HuH-7 (cell line): ENCODE results near the gene DIP2B.

Experiments
- DNase-seq: peaks from one replicate; pipeline ENCODE4 v3.0.0; 2011; ENCODE audit warnings: low spot score

The DIP2B gene

DNA sequence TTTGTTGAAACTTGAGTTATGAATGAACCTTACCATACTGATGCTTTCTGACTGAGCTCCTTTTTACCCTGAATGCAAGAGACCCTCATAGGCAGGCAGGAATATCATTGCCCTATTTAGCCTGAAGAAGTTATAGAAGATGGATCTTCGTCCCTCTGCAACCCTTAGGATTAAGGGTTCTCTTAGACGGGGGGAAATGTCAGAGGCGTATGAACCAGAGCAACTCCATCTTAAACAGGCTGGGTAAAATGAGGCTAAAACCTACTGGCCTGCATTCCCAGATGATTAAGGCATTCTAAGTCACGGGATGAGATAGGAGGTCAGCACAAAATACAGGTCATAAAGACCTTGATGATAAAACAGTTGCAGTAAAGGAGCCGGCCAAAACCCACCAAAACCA lies 266.6 kb downstream of the DIP2B start:
- DNase-seq, result no peak

DNA sequence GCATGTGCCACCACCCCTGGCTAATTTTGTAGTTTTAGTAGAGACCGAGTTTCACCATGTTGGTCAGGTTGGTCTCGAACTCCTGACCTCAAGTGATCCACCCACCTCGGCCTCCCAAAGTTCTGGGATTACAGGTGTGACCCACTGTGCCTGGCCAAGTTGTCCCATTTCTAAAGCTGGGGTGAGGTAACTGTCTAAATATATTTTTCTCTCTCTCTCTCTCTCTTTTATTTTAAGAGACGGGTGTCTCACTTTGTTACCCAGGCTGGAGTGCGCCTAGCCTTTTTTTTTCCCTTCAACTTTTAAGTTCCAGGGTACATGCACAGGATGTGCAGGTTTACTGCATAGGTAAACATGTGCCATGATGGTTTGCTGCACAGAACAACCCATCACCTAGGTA lies 267.7 kb downstream of the DIP2B start:
- no peak for DNase-seq

DNA sequence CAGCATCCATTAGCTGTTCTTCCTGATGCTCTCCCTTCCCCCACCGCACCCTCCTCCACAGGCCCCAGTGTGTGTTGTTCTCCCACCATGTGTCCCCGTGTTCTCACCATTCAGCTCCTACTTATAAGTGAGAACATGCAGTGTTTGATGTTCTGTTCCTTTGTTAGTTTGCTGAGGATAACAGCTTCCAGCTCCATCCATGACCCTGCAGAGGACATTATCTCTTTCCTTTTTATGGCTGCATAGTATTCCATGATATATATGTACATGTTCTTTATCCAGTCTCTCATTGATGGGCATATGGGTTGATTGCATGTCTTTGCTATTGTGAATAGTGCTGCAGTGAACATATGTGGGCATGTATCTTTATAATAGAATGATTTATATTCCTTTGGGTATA lies 268.1 kb downstream of the DIP2B start:
- DNase-seq, result no peak

DNA sequence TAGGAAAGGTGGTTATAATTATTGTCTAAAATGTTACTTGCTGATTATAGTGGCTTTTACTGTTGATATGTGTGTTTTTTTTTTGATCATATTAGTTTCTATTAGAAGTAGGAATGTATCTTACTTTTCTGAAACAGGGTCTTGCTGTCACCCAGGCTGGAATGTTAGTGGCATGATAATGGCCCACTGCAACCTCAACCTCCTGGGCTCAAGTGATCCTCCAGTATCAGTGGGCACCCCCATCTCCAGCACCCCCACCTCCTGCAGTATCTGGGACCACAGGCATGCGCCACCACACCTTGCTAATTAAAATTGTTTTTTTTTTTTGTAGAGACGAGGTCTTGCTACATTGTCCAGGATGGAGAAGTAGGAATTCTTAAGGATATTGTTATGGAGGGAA lies 270.5 kb downstream of the DIP2B start:
- DNase-seq, result no peak

DNA sequence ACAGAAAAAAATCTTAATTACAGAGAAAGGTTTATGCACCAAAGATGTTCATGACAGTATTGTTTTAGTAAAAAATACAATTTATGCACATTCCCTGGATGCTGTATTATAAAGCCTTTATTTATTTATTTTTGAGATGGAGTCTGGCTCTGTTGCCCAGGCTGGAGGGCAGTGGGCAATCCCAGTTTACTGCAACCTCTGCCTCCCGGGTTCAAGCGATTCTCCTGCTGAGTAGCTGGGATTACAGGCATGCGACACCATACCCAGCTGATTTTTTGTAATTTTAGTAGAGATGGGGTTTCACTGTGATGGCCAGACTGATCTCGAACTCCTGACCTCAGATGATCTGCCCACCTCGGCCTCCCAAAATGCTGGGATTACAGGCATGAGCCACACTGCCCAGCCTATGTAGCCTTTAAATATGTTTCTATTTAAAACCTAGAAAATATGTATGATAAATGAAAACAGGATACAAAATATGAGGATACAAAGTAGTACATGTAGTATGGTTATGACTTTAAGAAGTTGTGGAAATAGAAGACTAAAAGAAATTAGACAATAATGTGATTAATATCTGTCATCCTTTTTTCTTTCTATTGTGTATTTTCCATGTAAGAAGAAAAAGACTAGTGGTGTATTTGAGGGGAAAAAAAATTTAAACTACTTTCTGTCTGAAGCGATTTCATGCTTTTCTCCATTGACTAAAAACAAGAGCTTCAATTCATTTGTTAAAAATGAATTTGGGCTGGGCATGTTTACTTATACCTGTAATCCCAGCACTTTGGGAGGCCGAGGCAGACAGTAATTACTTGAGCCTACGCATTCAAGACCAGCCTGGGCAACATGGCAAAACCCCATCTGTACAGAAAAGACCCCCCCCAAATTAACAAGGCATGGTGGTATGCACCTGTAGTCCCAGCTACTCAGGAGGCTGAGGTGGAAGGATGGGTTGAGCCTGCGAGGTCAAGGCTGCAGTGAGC lies 272.3 kb downstream of the DIP2B start:
- no peak for DNase-seq

DNA sequence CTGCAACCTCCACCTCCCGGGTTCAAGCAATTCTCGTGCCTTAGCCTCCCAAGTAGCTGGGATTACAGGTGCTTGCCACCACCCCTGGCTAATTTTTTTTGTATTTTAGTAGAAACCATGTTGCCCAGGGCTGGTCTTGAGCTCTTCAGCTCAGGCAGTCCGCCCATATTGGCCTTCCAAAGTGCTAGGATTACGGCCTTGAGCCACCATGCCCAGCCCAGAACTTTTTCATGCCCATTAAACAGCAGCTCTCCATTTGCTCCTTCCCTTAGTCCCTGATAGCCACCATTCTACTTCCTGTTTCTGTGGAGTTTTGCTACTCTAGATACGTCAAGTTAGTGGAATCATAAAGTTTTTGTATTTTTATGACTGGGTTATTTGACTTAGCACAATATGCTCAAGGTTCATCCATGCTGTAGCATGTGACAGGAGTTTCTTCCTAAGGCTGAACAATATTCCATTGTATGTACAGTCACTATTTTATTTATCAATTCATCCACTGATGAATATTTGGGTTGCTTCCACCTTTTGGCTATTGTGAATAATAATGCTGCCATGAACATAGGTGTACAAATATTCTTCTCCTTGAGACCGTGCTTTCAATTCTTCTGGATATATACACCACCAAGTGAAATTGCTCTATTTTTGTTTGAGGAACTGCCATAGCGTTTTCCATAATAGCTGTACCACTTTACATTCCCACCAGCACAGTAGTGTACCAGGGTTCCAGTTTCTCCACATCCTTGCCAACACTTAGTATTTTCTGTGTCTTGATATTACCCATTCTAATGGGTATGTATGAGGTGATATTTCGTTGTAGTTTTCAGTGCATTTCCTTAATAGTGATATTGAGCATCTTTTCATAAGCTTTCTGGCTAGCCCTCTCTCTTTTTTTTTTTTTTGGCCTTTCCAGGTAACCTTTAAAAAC lies 274.1 kb downstream of the DIP2B start:
- DNase-seq, result no peak

DNA sequence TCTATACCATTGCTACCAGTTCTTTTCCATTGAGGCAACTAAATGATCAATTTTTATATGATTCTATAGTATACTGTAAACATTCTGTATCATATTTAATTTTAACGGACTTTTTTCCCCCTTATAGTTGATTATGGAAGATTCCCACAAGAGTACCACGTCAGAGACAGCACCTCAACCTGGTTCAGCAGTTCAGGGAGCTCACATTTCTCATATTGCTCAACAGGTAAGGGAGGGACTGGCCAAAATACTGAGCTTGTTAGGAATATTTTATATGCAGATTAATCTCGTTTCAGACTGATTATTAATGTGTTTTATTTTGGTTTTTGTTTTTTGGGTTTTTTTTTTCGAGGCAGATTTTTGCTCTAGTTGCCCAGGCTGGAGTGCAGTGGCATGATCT lies 275.2 kb downstream of the DIP2B start:
- DNase-seq, result no peak

DNA sequence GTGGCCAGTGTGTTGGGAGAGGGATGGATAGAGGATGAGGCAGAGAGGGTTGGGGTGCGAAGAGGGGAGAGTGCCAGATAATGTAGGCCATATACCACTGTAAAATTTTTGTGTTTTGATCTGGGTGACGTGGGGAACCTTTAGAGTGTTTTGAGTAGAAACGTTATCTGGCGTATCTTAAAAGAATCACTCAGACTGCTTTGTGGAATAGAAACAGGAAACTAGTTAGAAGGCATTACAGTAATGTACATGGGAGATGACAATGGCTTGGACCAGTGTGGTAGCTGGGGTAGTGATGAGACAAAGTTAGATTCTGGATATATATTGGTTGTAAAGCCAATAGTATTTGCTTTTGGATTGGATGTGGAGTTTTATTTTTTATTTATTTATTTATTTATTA lies 279.7 kb downstream of the DIP2B start:
- no peak for DNase-seq

DNA sequence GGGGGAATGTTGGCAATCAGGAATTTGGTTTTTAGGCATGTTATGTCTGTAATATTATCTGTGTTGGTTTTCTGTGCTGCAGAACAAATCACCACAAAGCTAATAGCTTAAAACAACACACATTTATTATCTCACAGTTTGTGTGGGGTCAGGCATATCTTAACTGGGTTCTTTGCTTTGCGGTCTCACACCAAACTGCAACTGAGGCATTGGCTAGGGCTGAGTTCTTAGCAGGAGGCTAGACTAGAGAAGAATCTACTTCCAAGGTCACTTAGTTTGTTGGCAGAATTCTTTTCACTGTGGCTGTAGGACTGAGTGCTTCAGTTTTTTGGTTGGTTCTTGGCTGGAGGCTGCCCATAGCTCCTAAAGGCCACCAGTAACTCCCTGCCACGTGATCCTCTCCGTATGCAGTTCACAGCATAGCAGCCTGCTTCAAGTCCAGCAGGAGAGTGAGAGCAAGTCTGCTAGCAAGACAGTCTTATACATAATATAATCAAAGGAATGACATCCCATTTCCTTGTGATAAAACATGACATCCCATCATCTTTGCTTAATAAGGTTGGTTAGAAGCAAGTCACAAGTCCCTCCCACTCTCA lies 280.7 kb downstream of the DIP2B start:
- DNase-seq, result no peak

DNA sequence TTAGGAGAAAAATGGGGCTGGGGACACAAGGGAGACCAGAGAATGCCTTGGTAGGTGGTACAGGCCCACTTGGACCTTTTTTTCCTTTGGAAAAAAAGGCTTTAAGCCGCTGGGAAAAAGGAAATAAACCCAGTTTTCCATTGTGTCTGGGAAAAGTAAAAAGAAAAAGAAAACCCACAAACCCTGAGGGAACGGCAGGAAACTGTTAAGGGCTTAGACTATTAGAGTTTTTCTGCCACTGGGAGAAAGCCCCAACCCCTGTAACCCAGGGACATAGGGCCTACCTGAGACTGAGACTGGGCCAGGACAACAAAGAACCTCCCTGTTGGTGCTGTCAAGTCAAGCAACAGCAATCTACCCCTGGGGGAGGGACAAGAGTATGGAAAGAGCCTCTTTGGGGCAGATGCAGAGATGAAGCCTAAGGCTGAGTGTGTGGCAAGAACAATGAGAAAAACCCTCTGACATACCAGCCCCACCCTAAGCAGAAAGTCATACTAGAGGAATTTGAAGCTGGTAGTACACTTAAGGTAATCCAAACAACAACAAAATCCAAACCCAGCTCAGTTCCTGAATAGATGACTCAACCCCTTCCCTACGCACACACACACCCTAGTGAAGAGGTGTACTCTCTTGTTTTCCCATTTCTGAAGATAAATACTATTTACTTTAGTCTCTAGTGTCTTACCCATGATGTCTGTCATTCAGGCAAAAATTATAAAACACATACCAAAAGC lies 281.9 kb downstream of the DIP2B start:
- peak; percentile 39 for DNase-seq

DNA sequence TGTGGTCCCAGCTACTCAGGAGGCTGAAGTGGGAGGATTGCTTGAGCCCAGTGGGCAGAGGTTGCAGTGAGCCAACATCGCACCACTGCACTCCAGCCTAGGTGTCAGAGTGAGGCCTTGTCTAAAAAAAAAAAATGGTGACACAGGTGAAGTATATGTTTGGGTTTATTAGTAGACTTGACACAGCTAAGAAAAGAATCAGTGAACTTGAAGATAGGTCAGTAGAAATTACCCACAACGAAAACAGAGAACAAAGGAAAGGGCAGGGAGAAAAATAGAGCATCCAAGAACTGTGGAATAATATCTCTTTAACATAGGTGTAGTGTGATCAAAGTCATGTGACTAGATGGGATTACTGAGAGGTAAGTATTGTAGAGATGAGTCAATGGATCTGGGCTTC lies 282.8 kb downstream of the DIP2B start:
- DNase-seq, result no peak

DNA sequence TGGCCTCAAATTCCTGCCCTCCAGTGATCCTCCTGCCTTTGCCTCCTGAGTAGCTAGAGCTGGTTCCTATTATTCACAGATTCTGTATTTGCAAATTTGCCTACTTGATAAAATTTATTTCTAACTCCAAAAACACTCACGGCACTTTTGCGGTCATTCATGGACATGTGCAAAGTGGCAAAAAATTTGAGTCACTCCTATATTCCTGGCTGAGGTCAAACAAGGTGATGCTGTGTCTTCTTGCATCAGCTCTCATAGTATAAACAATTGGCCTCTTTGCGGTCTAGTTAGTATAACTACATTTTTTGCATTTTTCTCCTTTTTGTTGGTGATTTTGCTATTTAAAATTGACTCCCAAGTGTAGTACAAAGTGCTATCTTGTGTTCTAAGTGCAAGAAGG lies 283.8 kb downstream of the DIP2B start:
- DNase-seq, result no peak

DNA sequence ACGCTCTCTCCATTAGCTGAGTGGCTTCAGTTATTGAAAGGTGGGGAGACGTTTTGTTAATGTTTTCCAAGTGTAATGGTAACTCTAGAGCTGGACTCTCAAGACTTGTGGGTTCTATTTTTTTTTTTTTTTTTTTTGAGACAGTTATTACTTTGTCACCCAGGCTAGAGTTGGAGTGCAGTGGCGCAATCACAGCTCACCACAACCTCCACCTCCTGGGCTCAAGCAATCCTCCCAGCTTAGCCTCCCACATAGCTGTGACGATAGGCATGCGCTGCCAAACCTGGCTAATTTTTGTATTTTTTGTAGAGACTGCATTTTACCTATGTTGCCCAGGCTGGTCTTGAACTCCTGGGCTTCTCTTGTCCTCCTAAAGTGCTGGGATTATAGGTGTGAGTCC lies 285.3 kb downstream of the DIP2B start:
- DNase-seq, result no peak
